ENCODE data around the gene AGPS. TPM values are rescaled to one million over a fixed set of nuclear protein-coding genes. Genes with fewer than 3 reads are reported as not detected.

AGPS gene
- total and polyA plus RNA-seq, 10 of the 15 experiments (the other 5 are each of a cell fraction or from before 2014, with no cell fraction given): 7.9 to 54.2 (median 38.7) TPM

DNA sequence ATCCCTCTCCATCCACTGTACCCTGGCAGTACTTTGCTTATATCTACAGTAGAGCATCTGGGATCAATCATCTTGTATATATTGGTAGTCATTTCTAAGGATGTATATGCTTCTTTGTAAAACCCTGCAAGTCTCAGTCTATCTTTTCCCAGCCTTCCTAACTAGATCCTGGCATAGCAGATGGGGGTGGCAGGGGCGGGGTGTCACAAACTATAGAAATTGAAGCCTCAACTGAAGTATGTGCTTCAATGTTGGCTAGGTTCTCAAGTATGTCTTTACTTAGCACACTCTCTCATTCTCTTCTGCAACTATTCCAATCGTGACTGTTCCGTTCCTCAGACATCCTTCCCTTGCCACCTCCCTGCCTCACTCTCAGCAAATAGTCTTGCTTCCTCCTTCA is 30.1 kb upstream of the AGPS start:
- DNase-seq (ENCODE audit: low read depth, low spot score): no peak
- ChIA-PET RAD21 (ENCODE audit: unreplicated experiment) (no interaction called here), CTCF (no interaction called here), POLR2A (no interaction called here), SMC1A (ENCODE audit: uncharacterized antibody, unreplicated experiment) (no interaction called here)
- no peaks in the 10 kb centered on the region for H4K20me1 ChIP-seq (ENCODE audit: control insufficient read depth, insufficient read depth)
- no peak overlapping the region for H2AFZ ChIP-seq (ENCODE audit: control insufficient read depth, low read depth, low read length)
- no TSS peak for BruUV-seq (replicated peaks)
- intact Hi-C loops (cut with micrococcal nuclease; ENCODE audit: unreplicated experiment) (no loop called here), in situ Hi-C loops (cut with MboI) (no loop called here)
- no peaks in the 10 kb centered on the region for H3K36me3 ChIP-seq (ENCODE audit: control insufficient read depth in 2 of 2, insufficient read depth in 2 of 2, low read length in 1 of 2)
- no peaks in the 10 kb centered on the region for H3K4me1 ChIP-seq (ENCODE audit: control insufficient read depth, insufficient read depth, low read length)
- no peak overlapping the region for H3K27ac ChIP-seq (ENCODE audit: control insufficient read depth, insufficient read depth)
- TF ChIP-seq, protein P1, sequence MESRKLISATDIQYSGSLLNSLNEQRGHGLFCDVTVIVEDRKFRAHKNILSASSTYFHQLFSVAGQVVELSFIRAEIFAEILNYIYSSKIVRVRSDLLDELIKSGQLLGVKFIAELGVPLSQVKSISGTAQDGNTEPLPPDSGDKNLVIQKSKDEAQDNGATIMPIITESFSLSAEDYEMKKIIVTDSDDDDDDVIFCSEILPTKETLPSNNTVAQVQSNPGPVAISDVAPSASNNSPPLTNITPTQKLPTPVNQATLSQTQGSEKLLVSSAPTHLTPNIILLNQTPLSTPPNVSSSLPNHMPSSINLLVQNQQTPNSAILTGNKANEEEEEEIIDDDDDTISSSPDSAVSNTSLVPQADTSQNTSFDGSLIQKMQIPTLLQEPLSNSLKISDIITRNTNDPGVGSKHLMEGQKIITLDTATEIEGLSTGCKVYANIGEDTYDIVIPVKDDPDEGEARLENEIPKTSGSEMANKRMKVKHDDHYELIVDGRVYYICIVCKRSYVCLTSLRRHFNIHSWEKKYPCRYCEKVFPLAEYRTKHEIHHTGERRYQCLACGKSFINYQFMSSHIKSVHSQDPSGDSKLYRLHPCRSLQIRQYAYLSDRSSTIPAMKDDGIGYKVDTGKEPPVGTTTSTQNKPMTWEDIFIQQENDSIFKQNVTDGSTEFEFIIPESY (IDR thresholded peaks at IDR 0.05): no peak
- TF ChIP-seq, protein P2, sequence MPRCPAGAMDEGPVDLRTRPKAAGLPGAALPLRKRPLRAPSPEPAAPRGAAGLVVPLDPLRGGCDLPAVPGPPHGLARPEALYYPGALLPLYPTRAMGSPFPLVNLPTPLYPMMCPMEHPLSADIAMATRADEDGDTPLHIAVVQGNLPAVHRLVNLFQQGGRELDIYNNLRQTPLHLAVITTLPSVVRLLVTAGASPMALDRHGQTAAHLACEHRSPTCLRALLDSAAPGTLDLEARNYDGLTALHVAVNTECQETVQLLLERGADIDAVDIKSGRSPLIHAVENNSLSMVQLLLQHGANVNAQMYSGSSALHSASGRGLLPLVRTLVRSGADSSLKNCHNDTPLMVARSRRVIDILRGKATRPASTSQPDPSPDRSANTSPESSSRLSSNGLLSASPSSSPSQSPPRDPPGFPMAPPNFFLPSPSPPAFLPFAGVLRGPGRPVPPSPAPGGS (IDR thresholded peaks at IDR 0.05; ENCODE audit: borderline replicate concordance, insufficient read depth, low read depth, low read length, poor library complexity, severe bottlenecking): no peak
- TF ChIP-seq CBFB (IDR thresholded peaks at IDR 0.05; ENCODE audit: low read depth) (no peak), NFYB (IDR thresholded peaks at IDR 0.05; ENCODE audit: insufficient read depth, low read depth, low read length) (no peak), MEF2B (IDR thresholded peaks at IDR 0.05; ENCODE audit: partially characterized antibody, poor library complexity, severe bottlenecking) (no peak), ESRRA (IDR thresholded peaks at IDR 0.05; ENCODE audit: low read length) (no peak), NBN (IDR thresholded peaks at IDR 0.05) (no peak), HCFC1 (IDR thresholded peaks at IDR 0.05; ENCODE audit: low read length) (no peak), CBX3 (IDR thresholded peaks at IDR 0.05; ENCODE audit: borderline replicate concordance, low read depth) (no peak), SIN3A (IDR thresholded peaks at IDR 0.05; ENCODE audit: low read depth, low read length) (no peak), BRCA1 (IDR thresholded peaks at IDR 0.05; ENCODE audit: low read depth, low read length) (no peak), SMAD5 (IDR thresholded peaks at IDR 0.05; ENCODE audit: low read depth) (no peak), POLR2AphosphoS5 (IDR thresholded peaks at IDR 0.05; ENCODE audit: low read length) (no peak)
- no peaks in the 10 kb centered on the region for H3K27me3 ChIP-seq (replicated peaks in 1 of 2; ENCODE audit: control insufficient read depth in 2 of 2, insufficient read depth in 2 of 2, low read length in 1 of 2)
- H3K4me3 ChIP-seq: no peak overlapping the region
- no peaks in the 10 kb centered on the region for H3K9me3 ChIP-seq (replicated peaks; ENCODE audit: control insufficient read depth, insufficient read depth, low read length)
- 94% methylated on average over 3 of the region's 3 CpGs for WGBS (ENCODE audit: insufficient coverage, insufficient replicate concordance, low lambda C conversion rate, missing lambda C conversion rate)
- no peaks in the 10 kb centered on the region for H3K79me2 ChIP-seq (ENCODE audit: control insufficient read depth, insufficient read depth, low read length)
- no peak for FAIRE-seq
- no peak for ATAC-seq
- no peak overlapping the region for H3K9ac ChIP-seq (ENCODE audit: control insufficient read depth, insufficient read depth, low read length)
- H3K4me2 ChIP-seq (ENCODE audit: control insufficient read depth, insufficient read depth): no peak overlapping the region
